GM19099 (cell line): Measurements from ENCODE around the gene CCL26.

ENCODE experiments used
- POLR2A ChIP-seq: IDR thresholded peaks from 3 replicates; pipeline ENCODE4 v1.6.1; 2011; ENCODE audit warnings: low read depth; ENCODE audit not compliant: insufficient read length; ENCODE audit errors: extremely low read depth

The CCL26 gene

DNA sequence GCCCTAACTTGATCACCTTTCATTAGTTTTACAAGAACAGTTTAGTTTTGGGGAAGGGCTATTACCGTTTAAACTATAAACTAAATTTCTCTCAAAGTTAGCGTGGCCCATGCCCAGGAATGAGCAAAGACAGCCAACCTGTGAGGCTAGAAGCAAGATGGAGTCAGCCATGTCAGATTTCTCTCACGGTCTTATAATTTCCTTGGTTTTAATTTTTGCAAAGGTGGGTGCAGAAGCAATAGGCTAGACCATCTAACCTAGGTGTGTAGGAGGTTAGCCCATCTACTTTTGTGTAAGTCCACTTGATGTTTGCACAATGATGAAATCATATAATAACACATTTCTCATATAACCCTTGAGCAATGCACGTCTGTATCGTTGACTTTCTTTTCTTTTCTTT is 32.7 kb upstream of the CCL26 start:
- no peak for TF ChIP-seq POLR2A

DNA sequence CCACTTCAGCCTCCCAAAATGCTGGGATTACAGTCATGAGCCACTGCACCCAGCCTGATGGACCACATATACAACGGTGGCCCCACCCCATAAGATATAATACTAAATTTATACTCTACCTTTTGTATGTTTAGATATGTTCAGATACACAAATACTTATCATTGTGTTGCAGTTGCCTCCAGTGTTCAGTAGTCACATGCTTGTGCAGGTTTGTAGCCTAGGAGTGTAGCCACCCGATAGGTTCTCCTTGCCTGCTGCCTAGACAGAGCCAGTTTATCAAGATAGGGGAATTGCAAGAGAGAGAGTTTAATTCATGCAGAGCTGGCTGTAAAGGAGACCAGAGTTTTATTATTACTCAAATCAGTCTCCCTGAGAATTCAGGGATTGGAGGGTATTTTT is 32.0 kb upstream of the CCL26 start:
- no peak for TF ChIP-seq POLR2A

DNA sequence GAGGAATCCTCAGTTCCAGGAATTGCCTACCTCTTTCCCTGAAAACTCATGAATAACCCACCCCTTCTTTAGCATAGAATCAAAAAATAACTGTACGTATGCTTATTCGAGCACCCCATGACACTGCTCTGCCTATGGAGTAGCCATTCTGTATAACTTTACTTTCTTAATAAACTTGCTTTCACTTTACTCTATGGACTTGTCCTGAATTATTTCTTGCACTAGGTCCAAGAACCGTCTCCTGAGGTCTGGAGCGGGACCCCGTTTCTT is 30.5 kb upstream of the CCL26 start:
- no peak for TF ChIP-seq POLR2A

DNA sequence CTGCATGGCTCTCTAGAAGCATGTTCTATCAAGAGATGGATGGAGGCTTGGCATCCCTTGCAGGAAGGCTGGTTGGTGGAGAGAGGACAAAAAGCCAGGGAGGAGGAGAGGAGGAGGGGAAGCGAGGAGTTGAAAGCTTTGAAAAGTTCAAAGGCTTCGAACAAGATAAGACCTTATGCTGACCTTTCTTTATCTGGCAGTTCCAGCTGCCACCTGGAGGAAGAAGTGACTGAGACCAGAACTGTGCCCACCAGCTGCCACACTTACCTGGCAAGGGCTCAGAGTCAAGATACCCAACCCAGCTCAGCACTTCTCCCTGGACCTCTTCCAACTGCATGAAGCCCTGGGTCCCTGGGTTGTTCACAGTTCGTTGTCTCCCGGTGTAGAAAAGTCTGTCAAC is 26.8 kb upstream of the CCL26 start:
- no peak for TF ChIP-seq POLR2A

DNA sequence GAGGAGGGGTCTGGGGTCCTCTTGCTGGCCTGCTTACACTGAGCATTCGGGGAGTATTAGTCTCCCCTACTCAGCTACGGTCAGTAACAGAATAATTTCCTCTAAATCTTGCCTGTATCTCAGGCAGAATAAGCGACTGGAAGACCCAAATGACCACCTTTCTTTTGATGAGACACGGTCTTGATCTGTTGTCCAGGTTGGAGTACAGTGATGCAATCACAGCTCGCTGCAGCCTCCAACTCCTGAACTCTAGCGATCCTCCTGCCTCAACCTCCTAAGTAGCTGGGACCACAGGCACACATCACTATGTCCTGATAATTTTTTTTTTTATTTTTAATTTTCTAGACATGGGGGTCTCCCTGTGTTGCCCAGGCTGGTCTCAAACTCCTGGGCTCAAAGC is 24.4 kb upstream of the CCL26 start:
- no peak for TF ChIP-seq POLR2A

DNA sequence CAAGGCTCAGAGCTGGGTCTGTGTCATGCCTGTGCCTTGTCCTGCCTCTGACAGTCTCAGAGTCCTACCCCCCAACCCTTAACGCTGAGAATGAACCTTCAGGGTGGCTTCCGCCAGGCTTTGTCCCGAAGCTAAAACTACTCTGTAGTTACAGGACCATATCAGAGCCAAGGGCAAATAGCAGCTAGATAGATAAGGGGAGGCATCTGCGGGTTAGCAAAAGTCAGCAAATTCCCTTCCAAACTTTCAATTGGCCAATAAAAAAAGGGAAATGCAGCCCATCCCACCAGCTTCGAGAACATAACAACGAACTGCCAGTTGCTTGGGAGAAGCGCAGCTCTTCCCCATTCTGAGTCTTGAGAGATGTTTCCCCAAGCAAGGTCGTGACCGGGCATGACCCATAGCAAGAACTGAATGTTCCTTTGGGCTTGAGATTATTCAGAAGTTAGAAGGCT is 23.8 kb upstream of the CCL26 start:
- TF ChIP-seq POLR2A = no peak

DNA sequence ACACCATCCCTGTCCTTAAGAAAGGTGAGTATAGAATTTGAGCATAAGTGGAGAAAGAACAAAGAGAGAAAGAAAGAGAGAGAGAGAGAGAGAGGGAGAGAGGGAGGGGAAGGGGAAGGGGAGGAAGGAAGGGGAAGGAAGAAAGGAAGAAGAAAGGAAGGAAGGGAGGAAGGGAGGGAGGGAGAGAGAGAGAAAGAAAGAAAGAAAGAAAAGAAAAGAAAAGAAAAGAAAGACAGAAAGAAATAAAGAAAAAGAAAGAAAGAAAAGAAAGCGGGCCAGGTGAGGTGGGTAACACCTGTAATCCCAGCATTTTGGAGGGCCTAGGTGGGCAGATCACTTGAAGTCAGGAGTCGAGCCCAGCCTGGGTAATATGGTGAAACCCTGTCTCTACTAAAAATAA is 21.7 kb upstream of the CCL26 start:
- TF ChIP-seq POLR2A = no peak

DNA sequence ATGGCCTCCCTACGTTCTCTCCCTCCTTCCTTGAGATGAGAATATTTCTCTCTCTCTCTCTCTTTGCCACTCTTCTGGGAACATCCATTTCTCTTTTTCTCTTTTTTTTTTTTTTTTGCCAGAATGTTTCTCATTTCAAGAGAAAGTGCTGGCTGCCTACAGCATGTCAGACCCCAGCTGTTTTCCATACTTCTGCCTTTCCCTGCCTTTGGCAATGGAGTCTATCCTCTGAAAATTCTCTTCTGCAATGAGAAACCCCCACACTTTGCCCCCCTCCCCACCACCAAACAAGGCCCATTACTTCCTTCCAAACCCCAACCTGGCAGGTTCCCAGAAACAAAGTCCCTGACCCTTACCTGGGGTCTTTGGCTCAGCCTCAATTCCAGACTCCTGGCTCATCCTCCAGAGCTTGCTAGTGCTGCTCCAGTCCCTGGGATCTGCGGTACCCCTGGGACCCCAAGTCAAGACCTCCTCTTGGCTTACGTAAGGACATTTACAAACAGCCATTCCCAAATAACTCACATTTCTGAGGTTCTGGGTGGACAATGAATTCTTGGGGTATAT is 17.4 kb upstream of the CCL26 start:
- TF ChIP-seq POLR2A = no peak

DNA sequence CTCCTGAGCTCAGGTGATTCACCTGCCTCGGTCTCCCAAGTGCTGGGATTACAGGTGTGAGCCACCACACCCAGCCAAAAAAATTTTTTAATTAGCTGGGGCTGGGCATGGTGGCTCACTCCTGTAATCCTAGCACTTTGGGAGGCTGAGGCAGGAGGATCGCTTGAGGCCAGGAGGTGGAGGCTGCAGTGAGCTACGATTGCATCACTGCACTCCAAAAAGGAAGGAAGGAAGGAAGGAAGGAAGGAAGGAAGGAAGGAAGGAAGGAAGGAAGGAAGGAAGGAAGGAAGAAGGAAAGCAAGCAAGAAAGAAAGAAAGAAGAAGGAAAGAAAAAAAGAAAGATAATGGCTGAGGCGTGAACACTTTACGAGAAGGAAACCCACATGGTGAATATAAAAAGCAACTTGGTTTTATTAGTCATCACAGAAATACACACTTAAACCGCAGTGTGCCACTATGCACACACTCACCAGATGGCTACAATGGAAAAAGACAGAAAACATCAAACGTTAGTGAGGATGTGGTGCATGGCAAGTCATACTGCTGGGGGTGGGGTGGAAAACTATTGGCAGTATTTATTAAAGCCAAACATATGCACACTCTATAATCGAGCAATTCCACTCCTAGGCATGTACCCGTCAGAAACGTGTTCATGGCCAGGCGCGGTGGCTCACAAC is 4.4 kb upstream of the CCL26 start:
- no peak for TF ChIP-seq POLR2A

DNA sequence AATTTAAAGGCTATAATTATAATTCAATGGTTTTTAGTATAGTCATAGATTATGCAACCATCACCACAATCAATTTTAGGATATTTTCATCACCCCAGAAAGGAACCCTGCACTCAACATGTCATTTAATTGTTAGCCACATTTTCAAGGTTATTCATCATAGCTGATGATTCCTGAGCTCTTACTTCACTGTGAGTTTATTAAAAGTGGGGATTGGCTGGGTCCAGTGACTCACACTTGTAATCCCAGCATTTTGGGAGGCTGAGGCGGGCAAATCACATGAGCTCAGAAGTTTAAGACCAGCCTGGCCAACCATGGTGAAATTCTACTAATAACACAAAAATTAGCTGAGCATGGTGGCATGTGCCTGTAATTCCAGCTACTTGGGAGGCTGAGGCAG is 787 bp downstream of the CCL26 start:
- no peak for TF ChIP-seq POLR2A

DNA sequence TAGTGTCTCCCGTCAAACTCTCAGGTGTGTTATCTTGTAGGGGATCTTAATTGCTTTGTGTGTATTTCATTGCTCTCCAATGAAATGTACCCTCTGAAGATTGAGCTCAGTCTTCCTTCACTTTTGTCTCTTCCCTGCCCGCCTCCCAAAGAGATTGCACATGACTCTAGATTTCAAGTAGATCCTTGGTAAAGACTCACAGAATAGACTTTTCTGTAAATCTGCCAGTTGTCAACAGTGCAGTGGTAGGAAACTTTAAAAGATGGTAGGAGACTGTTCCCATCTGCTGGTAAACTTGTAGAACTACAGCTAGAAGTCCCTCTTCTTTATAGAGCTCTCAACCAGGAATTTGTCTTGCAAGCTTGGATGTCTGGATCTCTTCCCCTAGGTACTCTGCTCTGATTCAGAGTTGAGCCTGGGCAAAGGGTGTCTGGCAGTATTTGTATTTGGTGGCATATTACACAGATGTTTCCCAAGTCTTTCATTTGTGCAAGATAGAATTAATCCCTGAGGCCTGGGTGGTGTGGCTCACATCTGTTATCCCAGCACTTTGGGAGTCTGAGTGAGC is 9.6 kb downstream of the CCL26 start:
- no peak for TF ChIP-seq POLR2A

DNA sequence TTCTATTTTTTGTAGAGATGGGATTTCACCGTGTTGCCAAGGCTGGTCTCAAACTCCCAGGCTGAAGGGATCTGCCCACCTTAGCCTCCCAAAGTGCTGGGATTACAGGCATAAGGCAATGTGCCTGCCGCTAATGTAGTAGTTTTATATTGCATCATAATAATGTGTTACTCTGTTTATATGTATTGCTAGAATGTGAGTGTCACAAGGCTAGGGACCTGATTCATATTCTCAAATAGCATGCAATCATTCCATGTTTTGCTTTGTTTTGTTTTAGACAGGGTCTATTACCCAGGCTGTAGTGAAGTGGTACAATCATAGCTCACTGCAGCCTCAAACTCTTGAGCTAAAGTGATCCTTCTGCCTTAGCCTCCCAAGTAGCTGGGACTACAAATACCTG is 13.5 kb downstream of the CCL26 start:
- no peak for TF ChIP-seq POLR2A

- TF ChIP-seq POLR2A = no peak
These were observed 14.2 kb downstream of the CCL26 start for GRCh38 chr7:75757860-75758259.

DNA sequence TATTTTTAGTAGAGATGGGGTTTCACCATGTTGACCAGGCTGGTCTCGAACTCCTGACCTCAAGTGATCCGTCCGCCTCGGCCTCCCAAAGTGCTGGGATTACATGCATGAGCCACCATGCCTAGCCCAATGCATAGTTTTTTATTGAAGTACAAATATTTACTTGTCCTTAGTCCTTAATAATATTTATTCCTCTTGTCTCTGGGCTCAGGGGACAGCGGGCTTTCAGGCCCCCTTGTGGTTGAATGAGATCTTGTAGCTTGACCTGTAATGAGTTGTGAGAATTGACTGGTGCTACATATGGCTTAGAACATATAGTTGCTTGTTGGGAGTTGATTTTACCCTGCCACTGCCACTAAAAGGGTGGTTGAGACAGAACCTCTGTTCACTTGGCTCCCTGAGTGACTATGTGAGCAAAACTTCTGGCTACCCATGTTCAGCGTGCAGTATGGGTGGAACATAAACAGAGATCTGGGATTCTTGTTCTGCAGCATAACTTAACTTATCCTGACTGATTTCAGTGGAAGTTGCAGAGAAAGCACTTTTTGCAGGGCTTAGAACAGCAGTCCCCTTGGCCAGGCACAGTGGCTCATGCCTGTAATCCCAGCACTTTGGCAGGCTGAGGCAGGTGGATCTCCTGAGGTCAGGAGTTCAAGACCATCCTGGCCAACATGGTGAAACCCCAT is 14.9 kb downstream of the CCL26 start:
- no peak for TF ChIP-seq POLR2A

GRCh38 chr7:75756206-75756990 is 15.6 kb downstream of the CCL26 start:
- no peak for TF ChIP-seq POLR2A
